ENCODE data around the gene EIF4G3.
"Not testable (repeated sequence)": the region's sequence is repeated elsewhere in the genome, so short reads cannot be mapped to it uniquely, and the experiment has no call there.

Gene EIF4G3

GRCh38 chr1:21154717-21155116 is 22.0 kb downstream of the EIF4G3 start:
- no peak for DNase-seq (ENCODE audit: low read depth in 2 of 2)

- no peak for DNase-seq (ENCODE audit: low read depth in 2 of 2)
Measured at GRCh38 chr1:21153388-21153787, 23.3 kb downstream of the EIF4G3 start.

- DNase-seq (ENCODE audit: low read depth in 2 of 2) = no peak
Measured at GRCh38 chr1:21152423-21153100, 24.1 kb downstream of the EIF4G3 start.

DNA sequence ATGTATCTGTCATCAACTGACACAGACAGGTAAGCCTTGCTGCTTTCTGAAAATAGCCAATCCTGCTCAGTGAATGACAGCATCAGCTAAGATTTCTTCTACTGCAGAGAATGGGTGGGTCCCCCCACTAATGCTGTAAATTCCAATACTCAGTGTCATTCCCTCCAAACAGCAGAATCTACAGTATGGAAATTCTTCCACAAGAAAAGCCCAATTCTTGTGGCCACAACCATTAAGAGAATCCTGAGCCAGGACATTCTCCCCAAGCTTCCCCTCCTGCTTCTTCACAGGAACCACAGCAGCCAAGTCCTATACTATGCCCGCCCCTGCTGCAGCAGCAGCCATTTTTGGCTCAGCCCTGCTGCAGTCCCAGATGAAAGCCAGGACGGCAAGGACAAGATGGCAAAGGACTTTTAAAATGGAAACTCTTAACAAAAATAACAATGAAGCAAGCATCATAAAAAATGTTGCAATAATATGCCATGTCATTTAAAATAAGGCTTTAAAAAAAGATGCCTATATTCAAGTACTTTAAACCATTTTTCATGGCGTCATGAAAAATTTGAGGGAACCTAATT is 26.8 kb downstream of the EIF4G3 start:
- DNase-seq (ENCODE audit: low read depth in 2 of 2) = no peak

DNA sequence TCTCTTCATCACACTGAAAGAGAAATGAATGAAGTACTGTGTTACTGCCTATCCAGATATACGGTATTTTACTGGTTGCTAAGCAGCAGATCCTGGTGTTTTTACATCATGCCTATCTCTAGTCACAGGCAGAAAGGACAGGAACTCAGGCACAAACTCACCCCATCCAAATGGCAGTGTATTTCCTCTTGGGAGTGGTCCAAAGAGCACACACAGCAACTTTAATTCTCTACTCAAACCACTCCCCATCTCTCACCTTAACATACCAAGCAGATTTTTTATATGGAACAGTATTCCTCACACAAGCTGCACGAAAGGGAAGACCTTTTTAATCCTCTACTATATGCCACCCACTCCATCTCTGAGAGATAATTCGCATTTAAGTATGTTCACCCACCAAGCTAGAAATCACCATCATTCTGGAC is 27.3 kb downstream of the EIF4G3 start:
- no peak for DNase-seq (ENCODE audit: low read depth in 2 of 2)

DNA sequence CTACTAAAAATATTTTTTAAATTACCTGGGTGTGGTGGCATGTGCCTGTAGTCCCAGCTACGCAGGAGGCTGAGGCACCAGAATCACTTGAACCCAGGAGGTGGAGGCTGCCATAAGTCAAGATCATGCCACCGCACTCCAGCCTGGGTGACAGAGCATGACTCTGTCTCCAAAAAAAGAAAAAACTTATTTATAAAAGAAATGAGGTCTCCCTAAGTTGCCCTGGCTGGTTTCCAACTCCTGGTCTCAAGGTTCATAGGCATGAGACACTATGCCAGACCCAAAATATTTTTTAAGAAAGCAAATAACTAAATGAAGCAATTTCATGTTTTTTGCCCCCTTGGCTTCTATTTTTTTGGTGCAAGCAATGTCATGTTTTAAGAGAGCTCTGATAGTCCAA is 32.9 kb downstream of the EIF4G3 start:
- no peak for DNase-seq (ENCODE audit: low read depth in 2 of 2)

DNA sequence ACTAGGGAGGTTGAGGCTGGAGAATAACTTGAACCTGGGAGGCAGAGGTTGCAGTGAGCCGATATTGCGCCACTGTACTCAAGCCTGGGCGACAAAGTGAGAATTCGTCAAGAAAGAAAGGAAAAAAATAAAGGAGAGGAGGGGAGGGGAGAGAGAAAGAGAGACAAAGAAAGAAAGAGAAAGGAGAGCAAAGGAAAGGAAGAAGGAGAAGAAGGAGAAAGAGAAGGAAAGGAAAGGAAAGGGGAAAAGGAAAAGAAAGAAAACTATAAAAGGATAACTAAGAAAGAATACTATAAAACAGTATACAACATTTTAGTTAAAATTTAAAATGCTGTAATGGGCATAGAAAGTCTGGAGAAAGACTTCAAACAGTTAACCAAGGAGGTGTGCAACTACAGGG is 33.6 kb downstream of the EIF4G3 start:
- no peak for DNase-seq (ENCODE audit: low read depth in 2 of 2)

GRCh38 chr1:21141030-21141429 is 35.7 kb downstream of the EIF4G3 start:
- no peak for DNase-seq (ENCODE audit: low read depth in 2 of 2)

GRCh38 chr1:21139601-21140000 is 37.1 kb downstream of the EIF4G3 start:
- no peak for DNase-seq (ENCODE audit: low read depth in 2 of 2)

GRCh38 chr1:21136344-21136743 is 40.4 kb downstream of the EIF4G3 start:
- DNase-seq (ENCODE audit: low read depth in 2 of 2) = not testable (repeated sequence)

GRCh38 chr1:21131200-21131599 is 45.5 kb downstream of the EIF4G3 start:
- no peak for DNase-seq (ENCODE audit: low read depth in 2 of 2)

DNA sequence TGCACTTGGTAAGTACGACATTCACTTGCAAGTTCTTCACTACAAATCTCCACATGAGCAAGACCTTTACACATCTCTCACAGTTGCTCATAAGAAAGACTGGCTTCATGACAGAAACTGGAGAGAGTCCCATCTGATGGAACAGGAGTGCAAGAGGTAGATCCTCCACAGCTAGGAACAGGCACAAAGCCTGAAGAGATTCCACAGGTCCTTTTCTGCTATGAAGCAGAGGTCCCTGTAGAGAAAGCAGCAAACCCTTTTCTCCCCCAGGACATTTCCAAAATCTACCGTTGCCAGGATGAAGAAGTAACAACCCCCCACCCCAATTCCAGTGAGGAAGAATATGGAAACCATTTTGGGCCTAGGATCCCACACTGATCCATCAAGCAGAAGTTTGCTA is 47.3 kb downstream of the EIF4G3 start:
- no peak for DNase-seq (ENCODE audit: low read depth in 2 of 2)

- DNase-seq (ENCODE audit: low read depth in 2 of 2) = no peak
Measured at GRCh38 chr1:21126324-21126723, 50.4 kb downstream of the EIF4G3 start.

GRCh38 chr1:21124846-21125245 is 51.9 kb downstream of the EIF4G3 start:
- no peak for DNase-seq (ENCODE audit: low read depth in 2 of 2)

- no peak for DNase-seq (ENCODE audit: low read depth in 2 of 2)
Measured at GRCh38 chr1:21123287-21123948, 53.3 kb downstream of the EIF4G3 start.

GRCh38 chr1:21121764-21122471 is 54.8 kb downstream of the EIF4G3 start:
- no peak for DNase-seq (ENCODE audit: low read depth in 2 of 2)

DNA sequence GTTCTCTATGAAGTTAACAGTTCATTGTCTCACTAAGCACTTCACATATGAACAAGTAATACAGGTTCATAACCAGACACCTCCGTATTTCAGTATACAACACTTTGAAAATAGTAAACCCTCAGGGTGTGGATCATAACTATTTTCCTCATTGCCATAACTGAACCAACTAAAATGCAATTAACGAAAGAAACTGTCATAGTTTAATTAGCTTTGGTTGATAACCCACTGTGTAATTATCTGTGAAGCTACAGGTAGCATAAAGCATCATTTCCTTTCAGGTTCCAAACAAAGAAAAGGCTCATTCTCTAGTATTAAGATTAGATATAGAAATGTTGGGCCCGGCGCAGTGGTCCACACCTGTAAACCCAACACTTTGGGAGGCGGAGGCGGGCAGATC is 58.5 kb downstream of the EIF4G3 start:
- DNase-seq (ENCODE audit: low read depth in 2 of 2) = no peak

DNA sequence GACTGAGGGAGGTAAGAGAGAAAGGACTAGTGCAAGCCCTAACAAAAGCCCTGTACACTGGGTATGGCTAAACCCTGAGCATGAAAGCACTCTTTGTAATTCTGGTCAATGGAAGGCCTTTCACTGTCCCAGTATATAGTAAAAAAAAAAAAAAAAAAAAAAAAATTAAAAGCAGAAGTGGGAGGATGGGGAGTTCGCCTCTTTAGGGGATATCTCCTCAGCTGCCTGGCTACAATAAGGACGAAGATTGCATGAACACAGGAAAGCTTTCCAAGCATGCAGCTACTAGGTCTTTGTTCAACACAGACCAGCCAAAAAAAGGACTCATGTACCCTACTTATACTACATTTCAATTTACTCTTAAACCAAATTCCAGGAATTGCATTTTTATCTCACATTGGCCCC is 59.1 kb downstream of the EIF4G3 start:
- no peak for DNase-seq (ENCODE audit: low read depth in 2 of 2)

GRCh38 chr1:21117159-21117558 is 59.5 kb downstream of the EIF4G3 start:
- no peak for DNase-seq (ENCODE audit: low read depth in 2 of 2)

GRCh38 chr1:21115098-21115760 is 61.5 kb downstream of the EIF4G3 start:
- DNase-seq (ENCODE audit: low read depth in 2 of 2) = no peak

- DNase-seq (ENCODE audit: low read depth in 2 of 2) = no peak
Measured at GRCh38 chr1:21114431-21114830, 62.3 kb downstream of the EIF4G3 start.

DNA sequence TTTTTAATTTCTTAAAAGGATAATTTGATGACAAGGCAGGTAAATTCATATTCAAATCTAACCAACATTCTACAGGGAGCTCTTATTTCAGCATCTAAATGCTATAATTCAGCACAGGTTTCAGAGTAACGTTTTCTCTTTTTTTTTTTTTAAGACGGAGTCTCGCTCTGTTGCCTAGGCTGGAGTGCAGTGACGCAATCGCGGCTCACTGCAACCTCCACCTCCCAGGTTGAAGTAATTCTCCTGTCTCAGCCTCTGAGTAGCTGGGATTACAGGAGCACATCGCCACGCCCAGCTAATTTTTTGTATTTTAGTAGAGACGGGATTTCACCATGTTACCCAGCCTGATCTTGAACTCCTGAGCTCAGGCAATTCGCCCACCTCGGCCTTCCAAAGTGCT is 66.5 kb downstream of the EIF4G3 start:
- DNase-seq (ENCODE audit: low read depth in 2 of 2) = no peak

Data from stimulated activated CD4-positive, alpha-beta T cell treated with anti-CD3 and anti-CD28 coated beads, Interleukin-1b, Interleukin-23, amount 100 ng/mL, for 1 hour (primary cell).